H1 (cell line): ENCODE results near the gene SLC39A11.

Experiments
- ATF3 ChIP-seq: IDR thresholded peaks from 2 replicates; pipeline ENCODE4 v1.6.1; 2011; ENCODE audit warnings: low read depth, mild to moderate bottlenecking, low read length; ENCODE audit not compliant: insufficient read depth
- BRCA1 ChIP-seq: IDR thresholded peaks from 2 replicates; pipeline ENCODE4 v1.6.1; 2012; ENCODE audit warnings: low read depth, low read length, improper control_type of control experiment
- CEBPB ChIP-seq: IDR thresholded peaks from 2 replicates; pipeline ENCODE4 v1.6.1; 2012; ENCODE audit warnings: low read depth, low read length
- CTCF ChIP-seq, 3 experiments: IDR thresholded peaks; 1 replicate in 2 of 3; 2 replicates in 1 of 3; pipeline versions ENCODE4 v1.5.1 to v1.6.1; 2011; ENCODE audit warnings: low read length in 3 of 3, mild to moderate bottlenecking in 3 of 3, inconsistent platforms in 2 of 3, low read depth in 1 of 3, moderate library complexity in 1 of 3; ENCODE audit not compliant: insufficient read depth in 1 of 3; ENCODE audit errors: control extremely low read depth in 1 of 3
- EP300 ChIP-seq, 2 experiments: IDR thresholded peaks; 1 replicate in 1 of 2; 2 replicates in 1 of 2; pipeline ENCODE4 v1.6.1; 2011 to 2012; ENCODE audit warnings: low read depth in 2 of 2, low read length in 2 of 2, mild to moderate bottlenecking in 2 of 2, borderline replicate concordance in 1 of 2, inconsistent platforms in 1 of 2, moderate library complexity in 1 of 2
- EZH2 ChIP-seq: fragments of 200-600 bp; sonication (generic); IDR thresholded peaks from 2 replicates; pipeline ENCODE4 v1.7.1; 2012; ENCODE audit warnings: low read depth, mild to moderate bottlenecking, moderate library complexity, low read length, inconsistent platforms; ENCODE audit not compliant: severe bottlenecking
- RAD21 ChIP-seq, 2 experiments: IDR thresholded peaks in 1 of 2; conservative IDR thresholded peaks in 1 of 2; 2 replicates each; pipeline ENCODE4 v1.6.1; 2011; ENCODE audit warnings: low read depth in 2 of 2, low read length in 2 of 2, improper control_type of control experiment in 1 of 2, inconsistent platforms in 1 of 2, mild to moderate bottlenecking in 1 of 2, moderate library complexity in 1 of 2
- TCF12 ChIP-seq: IDR thresholded peaks from 2 replicates; pipeline ENCODE4 v1.6.1; 2011; ENCODE audit warnings: low read depth, mild to moderate bottlenecking, low read length

- TF ChIP-seq CTCF (IDR thresholded peaks at IDR 0.05; ENCODE audit: control extremely low read depth in 1 of 3, insufficient read depth in 1 of 3, low read depth in 1 of 3, low read length in 3 of 3) = no peak
- no peak for TF ChIP-seq RAD21 (IDR thresholded peaks at IDR 0.05 in 1 of 2, conservative IDR thresholded peaks at IDR 0.05 in 1 of 2; ENCODE audit: low read depth in 2 of 2, low read length in 2 of 2)
- TF ChIP-seq TCF12 = no peak
- no peak for TF ChIP-seq EZH2
- TF ChIP-seq EP300 (IDR thresholded peaks at IDR 0.05; ENCODE audit: borderline replicate concordance in 1 of 2, low read depth in 2 of 2, low read length in 2 of 2) = no peak
- no peak for TF ChIP-seq CEBPB
- TF ChIP-seq ATF3 = no peak
- no peak for TF ChIP-seq BRCA1
These were observed 130.4 kb downstream of the SLC39A11 start for GRCh38 chr17:72962106-72962505.
